GM21526 (cell line): ENCODE measurements around the gene CAPN8.

Experiments
- ATAC-seq: cut with Tn5 transposase; IDR thresholded peaks from one replicate; pipeline ENCODE4 v1.9.1; 2021; ENCODE audit warnings: moderate library complexity; ENCODE audit not compliant: unreplicated experiment, low FRiP score

The CAPN8 gene

GRCh38 chr1:223702735-223703667, 37.5 kb upstream of the CAPN8 start:
- ATAC-seq, result no peak

GRCh38 chr1:223700942-223701637, 35.6 kb upstream of the CAPN8 start:
- no peak for ATAC-seq

GRCh38 chr1:223700388-223700918, 35.0 kb upstream of the CAPN8 start:
- no peak for ATAC-seq

GRCh38 chr1:223695941-223696340, 30.4 kb upstream of the CAPN8 start:
- no peak for ATAC-seq

GRCh38 chr1:223695014-223695548, 29.6 kb upstream of the CAPN8 start:
- no peak for ATAC-seq

GRCh38 chr1:223691121-223691520, 25.6 kb upstream of the CAPN8 start:
- ATAC-seq, result no peak

- ATAC-seq, result no peak
Observed at GRCh38 chr1:223684488-223684792, 18.9 kb upstream of the CAPN8 start.

GRCh38 chr1:223683586-223684487, 18.3 kb upstream of the CAPN8 start:
- no peak for ATAC-seq

- ATAC-seq, result no peak
Observed at GRCh38 chr1:223682502-223682901, 17.0 kb upstream of the CAPN8 start.

GRCh38 chr1:223680188-223680587, 14.7 kb upstream of the CAPN8 start:
- ATAC-seq, result no peak

- ATAC-seq, result no peak
Observed at GRCh38 chr1:223678841-223679240, 13.3 kb upstream of the CAPN8 start.

GRCh38 chr1:223674119-223674890, 8.8 kb upstream of the CAPN8 start:
- ATAC-seq, result no peak

- no peak for ATAC-seq
Observed at GRCh38 chr1:223670458-223671159, 5.1 kb upstream of the CAPN8 start.

- no peak for ATAC-seq
Observed at GRCh38 chr1:223669003-223669795, 3.7 kb upstream of the CAPN8 start.

- ATAC-seq, result no peak
Observed at GRCh38 chr1:223667484-223668182, 2.1 kb upstream of the CAPN8 start.

GRCh38 chr1:223664106-223664505, 1.4 kb downstream of the CAPN8 start:
- no peak for ATAC-seq

GRCh38 chr1:223662943-223663342, 2.6 kb downstream of the CAPN8 start:
- ATAC-seq, result no peak

- no peak for ATAC-seq
Observed at GRCh38 chr1:223659711-223660110, 5.8 kb downstream of the CAPN8 start.
